Femur (tissue), 1 donor: ENCODE measurements around the gene PSEN2.
"Not testable (repeated sequence)": the region's sequence is repeated elsewhere in the genome, so short reads cannot be mapped to it uniquely, and the experiment has no call there.

ENCODE experiments used
- DNase-seq: peaks from one replicate; pipeline ENCODE4 v3.0.0-alpha.2; 2017

Gene PSEN2

DNA sequence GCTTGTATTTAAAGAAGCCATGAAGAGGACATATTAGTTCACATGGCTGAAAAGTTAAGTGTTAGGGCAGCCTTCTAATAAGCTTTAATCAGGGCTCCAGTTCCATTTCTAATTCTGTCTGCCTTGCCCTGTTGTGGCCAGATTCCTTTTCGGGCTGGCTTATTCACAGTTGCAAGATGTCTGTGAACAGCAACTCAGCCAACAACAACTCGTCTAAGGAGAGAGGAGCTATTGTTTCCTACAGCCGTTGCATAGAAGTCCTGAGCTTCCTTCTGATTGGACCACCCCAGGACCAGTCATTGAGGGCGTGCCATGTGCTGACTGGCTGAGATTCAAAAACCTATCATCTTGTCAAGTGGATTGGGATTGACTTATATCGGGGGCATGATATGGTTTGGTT lies 51.1 kb downstream of the PSEN2 start:
- no peak for DNase-seq

- DNase-seq, result not testable (repeated sequence)
These were observed 59.1 kb downstream of the PSEN2 start for GRCh38 chr1:226929260-226930111.

- no peak for DNase-seq
These were observed 64.2 kb downstream of the PSEN2 start for GRCh38 chr1:226934483-226935237.

DNA sequence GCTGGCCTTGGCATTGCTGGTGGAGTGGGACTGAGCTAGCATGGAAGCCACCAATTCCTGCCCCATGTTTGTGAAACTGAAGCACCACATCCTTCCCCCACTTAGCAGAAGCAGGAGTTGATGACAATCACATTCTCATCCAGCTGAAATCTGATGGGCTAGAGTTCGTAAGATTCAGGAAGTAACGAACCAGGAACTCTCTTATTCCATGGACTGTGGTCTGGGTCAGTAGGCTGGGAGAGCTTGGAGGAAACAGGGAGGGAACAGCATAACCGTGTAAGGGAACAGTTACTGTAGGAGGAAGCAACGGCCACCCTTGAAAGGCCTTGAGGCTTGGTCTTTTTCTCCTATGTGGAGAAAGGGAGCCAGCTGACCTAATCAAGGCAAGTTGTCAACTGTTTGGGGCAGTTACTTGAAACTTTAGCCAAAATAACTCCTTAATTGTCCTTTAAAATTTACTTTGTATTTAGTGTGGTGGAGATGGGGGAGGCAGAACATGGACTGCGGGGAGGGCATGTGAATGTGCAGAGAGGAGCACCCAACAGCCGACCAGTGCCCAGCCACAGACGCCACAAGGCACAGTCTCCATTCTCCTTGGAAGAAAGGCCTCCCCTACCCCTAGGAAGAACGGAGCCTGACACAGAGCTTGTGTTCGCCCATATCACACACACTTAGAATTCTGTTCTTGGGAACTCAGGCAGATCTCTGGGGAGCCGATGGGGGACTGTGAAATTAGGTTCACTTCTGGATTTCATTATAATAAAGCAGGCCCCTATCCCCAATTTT lies 67.7 kb downstream of the PSEN2 start:
- DNase-seq, result no peak

- no peak for DNase-seq
These were observed 68.6 kb downstream of the PSEN2 start for GRCh38 chr1:226938903-226939437.

- peak; percentile 77 for DNase-seq
These were observed 69.1 kb downstream of the PSEN2 start for GRCh38 chr1:226939438-226940028.

- DNase-seq, result peak; percentile 100
These were observed 69.8 kb downstream of the PSEN2 start, which contains the start of gene COQ8A for GRCh38 chr1:226940029-226940805. TSS of gene COQ8A (plus strand) at chr1:226940294. CDS start at chr1:226961386, 21,092 bp downstream.

DNA sequence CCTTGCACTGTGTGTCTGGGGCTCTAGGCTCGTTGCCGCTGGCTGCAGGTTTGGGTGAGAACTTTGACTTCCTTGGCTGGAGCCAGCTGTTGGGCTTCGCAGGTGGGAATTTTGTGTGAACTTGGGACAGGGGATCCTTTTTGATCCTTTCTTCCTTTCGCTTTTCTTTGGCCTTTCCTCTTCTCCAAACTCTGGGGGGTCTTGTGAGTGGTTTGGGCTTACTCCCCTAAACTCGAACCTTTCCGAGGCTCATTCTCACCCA lies 70.3 kb downstream of the PSEN2 start:
- DNase-seq, result no peak

DNA sequence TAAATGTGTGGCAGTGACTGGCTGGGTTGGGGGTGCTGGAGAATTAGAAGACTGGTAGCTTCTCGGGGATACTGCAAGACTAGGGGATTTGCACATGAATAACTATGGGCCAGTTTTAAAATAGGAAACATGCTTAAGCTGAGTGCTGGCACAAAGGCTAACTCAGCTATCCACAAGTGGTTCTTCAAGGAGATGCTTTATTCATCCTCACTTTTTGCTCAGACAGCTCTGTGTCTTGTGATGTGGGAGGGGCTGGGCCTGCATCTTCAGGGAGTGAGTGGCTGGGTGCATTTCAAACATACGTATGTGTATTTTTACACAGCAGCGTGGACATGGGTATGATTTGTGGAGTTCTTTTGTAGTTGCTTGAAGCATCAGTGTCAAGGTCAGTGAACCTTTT lies 72.0 kb downstream of the PSEN2 start:
- no peak for DNase-seq

DNA sequence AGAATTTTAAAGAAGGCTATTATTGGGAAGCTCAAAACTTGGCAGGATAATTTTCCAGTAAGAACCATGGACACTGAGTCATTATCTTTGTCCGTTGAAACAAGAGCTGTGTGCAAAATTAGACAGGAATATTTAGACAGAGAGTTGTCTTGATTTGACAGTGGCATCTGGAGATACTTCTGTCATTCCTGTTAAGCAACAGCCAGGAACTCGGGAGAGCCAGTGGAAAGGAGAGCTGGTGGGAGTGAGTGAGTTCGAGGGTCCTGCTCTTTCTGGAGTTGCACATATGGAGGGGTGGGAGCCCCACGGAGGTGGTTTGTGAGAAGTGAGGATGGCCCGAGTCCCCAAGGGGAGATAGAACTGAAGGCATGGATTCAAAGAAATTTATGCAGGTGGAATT lies 72.7 kb downstream of the PSEN2 start:
- DNase-seq, result no peak

- DNase-seq, result no peak
These were observed 73.5 kb downstream of the PSEN2 start for GRCh38 chr1:226943927-226944326.

- DNase-seq, result no peak
These were observed 74.9 kb downstream of the PSEN2 start for GRCh38 chr1:226945106-226945857.
